GM21737 (cell line): ENCODE data around the gene LHFPL3.
"Not testable (repeated sequence)": the region's sequence is repeated elsewhere in the genome, so short reads cannot be mapped to it uniquely, and the experiment has no call there.

Source experiments
- ATAC-seq: cut with Tn5 transposase; IDR thresholded peaks from one replicate; pipeline ENCODE4 v1.9.1; 2021; ENCODE audit warnings: mild to moderate bottlenecking, moderate library complexity; ENCODE audit not compliant: unreplicated experiment

Gene LHFPL3

DNA sequence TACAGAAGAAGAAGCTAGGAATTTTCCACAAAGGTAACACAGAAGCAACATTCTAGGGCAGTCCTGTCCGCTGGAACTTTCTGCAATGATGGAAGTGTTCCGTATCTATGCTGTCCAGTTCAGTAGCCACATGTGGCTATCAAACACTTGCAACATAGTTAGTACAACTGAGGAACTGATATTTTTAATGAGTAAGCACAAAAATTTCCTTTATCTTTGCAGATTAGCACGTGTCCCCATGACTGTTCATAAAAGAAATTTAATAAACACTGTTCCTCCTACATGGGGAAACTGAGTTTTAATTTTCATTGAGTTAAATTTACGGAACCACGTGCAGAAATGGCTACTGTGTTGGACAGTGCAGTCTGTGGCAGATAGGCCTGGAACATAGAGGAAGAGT, 349.2 kb downstream of the LHFPL3 start:
- ATAC-seq, result no peak

DNA sequence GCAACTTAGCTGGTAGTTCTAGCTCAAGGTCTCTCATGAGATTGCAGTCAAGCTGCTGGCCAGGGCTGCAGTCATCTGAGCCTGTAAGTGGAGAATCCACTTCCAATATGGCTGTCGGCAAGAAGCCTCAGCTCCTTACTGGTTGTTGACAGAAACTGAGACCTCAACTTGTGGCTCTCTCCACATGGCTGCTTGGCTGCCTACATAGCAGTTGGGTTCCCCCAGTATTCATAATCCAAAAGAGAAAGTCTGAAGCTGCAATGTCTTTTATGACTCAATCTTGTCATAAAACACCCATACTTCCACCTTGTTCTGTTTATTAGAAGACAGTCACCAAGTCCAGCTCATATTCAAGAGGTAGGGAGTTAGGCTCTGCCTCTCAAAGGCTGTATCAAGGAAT, 350.7 kb downstream of the LHFPL3 start:
- ATAC-seq, result no peak

DNA sequence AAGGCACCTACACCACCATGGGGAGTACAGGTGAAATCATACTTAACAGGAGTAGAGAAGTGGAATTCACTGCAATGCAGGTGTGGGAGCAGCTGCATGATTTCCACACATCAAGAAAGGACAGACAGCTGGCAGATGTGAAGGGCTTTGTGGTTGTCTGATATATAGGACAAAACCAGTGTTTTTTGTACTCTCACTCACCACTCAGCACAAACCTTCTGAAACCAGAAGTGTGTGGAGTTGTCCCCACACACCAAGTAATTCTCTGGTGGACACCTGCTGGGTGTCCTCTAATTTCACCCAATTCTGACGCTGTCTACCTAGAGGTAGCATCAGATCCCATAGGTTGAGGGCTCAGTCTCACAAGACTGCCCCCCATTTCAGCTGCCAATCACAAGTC, 357.9 kb downstream of the LHFPL3 start:
- ATAC-seq, result no peak

DNA sequence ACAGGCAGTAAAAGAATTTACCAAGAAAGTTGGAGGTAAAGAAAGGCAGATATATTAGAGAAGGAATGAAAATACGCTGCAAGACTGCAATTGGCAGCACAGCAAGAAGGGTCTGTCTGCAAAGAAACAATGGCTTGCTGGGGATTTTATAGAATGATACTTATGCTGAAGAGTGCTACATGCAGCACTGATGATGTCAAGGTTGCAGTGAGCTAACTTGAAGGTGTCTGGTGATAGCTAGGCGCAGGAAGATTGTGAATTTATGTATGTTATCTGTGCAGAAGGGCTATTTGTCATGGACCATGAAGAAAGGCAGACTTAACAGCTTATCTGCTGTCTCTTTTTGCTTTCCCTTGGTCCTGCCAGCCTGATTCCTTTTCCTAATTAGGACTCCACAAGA, 366.3 kb downstream of the LHFPL3 start:
- ATAC-seq, result no peak

DNA sequence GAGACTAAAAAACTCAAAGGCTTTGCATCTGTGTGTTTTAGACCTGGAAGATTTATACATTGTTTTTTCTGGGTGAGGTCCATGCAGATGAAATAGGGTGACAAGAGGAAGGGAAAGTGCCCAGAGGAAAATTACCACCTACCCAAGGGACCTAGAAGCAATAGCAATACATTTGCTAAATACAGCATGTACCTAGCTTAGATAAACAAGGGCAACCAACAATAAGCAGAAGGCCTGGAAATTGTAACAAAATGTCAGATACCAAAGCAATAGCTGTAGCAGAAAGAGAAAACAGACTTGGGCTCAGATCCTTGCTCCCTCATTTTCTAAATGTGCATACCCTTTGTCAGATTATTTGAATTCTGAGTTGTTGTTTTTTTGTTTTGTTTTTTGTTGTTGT, 367.2 kb downstream of the LHFPL3 start:
- ATAC-seq, result no peak

DNA sequence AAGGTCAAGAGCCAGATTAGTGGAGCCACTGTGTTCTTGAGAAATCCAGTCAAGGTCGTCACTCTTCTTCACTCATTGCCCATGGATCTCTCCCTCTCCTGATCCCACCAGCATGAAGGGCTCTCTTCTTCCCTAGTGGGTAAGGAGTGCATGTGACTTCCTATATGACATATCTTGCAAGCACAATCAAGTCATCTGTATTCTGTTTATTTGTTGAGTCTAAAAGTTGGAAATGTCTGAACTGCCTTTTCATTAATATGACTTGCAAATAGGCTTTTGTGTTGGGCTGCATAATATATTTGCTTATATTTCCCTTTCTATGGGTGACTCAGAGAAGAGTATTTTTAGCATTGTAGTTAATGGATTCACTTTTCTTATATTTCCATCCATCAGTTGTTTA, 371.9 kb downstream of the LHFPL3 start:
- no peak for ATAC-seq

DNA sequence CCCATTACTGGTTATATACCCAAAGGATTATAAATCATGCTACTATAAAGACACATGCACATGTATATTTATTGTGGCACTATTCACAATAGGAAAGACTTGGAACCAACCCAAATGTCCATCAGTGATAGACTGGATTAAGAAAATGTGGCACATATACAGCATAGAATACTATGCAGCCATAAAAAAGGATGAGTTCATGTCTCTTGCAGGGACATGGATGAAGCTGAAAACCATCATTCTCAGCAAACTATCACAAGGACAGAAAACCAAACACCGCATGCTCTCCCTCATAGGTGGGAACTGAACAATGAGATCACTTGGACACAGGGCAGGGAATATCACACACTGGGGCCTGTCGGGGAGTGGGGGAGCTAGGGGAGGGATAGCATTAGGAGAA, 392.6 kb downstream of the LHFPL3 start:
- ATAC-seq, result not testable (repeated sequence)

DNA sequence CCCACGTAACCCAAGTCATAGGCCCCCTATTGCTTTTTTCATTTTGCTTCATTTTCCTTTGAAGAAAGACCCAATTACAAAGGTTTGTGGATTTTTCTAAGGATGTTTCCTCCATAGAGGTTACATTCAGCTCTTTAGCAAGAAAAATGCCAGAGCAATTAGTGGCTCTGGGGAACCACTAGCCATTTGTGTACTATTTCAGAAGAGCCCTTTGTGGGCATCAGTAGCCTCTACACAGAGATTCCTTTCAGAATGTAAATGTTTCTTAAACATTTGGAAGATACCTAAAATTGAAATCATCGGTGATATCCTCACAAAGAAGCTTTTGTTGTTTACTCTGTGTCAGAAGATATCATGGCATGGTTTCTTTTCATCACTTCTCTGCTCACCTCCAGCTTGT, 394.6 kb downstream of the LHFPL3 start:
- ATAC-seq, result no peak

DNA sequence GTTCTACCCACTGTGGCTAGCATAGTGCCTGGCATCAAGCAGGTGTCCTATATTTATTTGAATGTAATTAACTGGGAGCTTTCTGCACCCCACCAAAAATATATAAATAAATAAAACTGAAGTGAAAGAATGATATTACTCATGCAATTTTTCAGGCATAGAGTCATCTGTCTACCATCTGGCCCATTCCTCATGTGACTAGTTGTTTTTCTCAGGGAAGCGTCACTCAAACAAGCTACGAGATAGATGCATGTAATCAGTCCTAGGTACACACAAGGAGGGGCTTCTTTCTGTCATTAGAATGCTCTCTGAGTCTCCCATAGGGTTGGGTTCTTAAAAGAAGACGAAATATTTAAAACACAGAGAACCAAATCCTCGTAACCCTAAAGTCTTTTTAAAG, 430.1 kb downstream of the LHFPL3 start:
- ATAC-seq, result no peak

DNA sequence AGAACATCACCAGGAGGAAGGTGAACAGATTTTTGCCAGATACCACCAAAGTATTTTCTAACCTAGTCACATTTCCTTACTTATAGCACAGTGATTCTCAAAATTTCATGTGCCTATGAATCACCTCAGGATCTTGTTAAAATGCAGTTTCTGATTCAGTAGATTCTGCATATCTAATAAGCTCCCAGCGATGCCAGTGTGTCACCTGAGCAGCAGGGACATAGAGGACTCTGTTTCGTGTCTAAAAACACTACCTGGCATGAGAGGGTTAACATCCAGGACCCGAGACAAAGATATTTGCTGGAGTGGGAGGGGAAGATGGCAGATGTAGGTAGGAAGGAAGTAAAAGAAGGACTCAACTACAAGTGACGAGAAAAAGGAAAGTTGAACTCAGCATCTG, 433.5 kb downstream of the LHFPL3 start:
- ATAC-seq, result no peak

DNA sequence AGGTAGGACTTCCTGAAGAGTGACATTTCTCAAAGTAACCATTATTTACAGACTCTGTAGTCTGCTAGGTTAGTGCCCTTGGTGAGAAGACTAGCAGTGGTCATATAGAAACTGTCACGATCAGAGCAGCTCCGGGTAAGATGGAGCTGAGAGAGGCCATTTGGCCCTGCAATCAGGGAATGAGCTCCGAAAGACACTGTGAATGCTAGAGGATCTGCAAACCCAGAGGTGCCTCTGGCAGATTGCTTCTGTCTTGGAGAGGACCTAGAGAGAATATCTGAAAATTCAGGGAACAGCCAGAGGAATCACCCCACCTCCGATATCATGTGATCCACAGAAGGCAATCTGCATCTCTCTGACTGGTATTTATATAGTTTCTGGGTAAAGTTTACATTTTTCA, 438.7 kb downstream of the LHFPL3 start:
- no peak for ATAC-seq

DNA sequence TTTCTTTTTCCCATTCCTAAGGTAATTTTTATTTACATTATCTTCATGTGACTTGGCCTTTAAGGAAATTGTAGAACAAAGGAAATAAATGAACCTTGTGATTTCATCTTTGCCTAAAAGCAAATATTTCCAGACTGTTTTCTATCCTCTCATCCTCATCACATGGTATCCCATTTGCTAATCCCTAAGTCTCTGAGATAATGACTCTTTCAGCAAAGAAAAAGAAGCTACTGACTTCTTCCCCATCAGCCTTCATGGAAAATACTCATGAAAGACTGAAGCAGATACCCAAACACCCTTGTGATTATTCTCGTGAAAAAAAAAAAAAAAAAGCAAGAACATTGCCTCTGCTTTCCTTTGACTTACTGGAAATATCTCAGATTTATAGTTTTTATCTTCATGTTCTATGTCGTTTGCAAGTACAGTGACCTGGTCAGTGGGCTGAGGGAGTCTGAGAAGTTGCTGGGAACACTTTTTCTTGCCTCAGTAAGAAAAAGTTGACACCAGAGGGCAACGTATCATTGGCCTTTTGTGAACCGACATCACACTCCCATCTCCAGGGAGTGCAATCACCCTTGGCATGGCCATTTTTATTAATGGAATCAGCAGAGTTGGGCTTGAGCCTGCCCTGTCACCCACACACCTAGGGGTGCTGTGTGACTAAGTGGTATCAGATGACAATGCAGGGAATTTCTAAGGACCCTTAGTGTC, 439.6 kb downstream of the LHFPL3 start:
- ATAC-seq, result no peak

DNA sequence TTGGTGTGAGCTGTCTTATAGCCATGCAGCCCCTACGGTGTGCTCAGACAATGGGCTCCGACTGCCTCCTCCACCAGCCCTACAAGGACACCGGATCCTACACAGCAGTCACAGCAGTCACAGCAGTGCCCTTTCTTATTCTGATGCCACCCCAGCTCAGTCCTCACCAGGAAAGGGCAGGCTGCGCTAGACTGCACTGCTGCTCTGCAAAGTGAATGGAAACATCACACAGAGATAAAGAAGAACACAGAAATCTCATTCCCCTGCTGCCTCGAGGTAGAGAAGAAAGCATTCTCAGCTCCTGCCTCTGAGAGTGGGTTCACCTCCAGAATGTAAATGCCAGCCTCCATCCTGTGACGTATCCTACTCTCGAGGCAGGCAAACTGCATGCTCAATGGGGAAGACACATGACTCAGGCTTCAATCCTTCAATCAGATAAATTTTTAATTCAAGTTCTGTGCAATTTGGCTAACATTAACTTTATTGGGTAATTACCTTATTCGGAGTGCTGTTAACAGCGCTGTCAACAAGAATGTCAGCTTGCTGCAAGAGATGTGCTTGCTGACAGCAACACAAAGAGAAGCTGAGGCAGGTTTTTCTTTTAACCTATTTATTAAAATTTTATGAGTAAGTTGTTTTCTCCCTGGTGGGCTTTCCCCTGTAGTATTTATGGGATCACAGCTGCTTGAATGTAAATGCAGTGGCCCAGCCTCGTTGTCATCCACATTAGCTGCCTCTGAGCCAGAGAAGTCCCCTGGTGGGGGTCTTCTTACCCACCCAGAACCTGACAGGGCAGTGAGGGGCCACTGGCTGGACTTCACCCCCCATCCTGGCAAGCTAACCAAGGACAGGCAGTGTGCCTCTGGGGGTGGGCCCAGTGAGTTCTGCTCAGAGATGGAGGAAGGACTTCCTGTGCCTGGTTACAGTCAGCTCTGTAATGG, 444.3 kb downstream of the LHFPL3 start:
- no peak for ATAC-seq

DNA sequence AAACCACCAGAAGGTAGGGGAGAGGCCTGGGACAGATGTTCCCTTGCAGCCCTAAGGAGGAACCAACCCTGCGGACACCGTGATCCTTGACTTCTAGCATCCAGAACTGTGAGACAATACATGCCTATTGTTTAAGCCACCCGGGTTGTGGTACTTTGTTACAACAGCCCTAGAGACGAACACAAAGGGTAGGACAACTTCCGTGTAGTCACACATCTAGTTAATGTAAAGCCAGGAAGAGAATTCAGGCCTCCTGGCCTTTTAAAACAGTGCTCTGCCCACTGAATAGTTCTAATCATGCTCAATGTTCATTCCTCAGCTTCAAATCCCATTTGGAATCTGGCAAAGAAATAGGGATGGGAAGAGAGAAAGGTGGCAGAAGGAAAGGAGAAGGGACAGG, 445.4 kb downstream of the LHFPL3 start:
- no peak for ATAC-seq

DNA sequence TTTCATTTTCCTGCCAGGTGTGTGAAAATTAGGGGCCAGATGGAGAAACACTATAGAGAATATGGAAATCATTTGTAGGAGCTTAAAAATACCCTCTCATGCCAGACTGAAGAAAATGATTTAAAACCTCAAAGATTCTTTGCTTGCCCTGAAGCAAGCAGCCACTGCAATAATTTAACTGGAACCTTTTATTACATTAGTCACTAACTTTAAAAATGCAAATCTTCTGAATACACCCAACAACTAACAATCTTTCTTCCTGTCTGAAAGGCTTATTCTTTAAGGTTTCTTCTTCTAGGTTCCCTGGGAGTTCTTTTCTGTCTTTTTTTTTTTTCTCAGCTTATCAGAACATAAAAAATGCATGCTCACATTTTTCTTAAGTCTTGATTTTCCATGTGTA, 447.1 kb downstream of the LHFPL3 start:
- no peak for ATAC-seq

DNA sequence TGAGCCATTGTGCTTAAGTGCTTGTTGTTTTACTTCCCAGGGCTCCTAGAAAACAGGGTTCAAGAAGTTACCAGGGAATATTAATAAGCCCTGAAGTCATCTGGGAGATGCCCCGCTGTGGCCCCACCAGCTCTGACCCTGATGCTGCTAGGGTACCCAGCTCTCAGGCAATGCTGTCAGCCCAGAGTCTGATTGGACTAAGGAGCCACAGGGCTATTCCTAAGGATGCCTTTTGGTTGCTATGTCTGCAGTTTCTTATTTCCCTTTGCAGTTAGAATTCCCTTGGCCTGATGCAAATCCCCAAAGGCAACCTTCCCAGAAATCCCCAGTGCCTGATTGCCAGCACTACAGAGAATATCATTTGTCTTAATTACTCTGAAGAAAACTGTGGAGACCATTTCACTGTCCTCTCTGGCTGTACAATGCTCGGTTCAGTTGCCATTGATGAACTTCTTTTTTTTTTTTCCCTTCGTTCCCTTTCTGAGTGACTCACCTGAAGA, 448.9 kb downstream of the LHFPL3 start:
- ATAC-seq, result no peak

DNA sequence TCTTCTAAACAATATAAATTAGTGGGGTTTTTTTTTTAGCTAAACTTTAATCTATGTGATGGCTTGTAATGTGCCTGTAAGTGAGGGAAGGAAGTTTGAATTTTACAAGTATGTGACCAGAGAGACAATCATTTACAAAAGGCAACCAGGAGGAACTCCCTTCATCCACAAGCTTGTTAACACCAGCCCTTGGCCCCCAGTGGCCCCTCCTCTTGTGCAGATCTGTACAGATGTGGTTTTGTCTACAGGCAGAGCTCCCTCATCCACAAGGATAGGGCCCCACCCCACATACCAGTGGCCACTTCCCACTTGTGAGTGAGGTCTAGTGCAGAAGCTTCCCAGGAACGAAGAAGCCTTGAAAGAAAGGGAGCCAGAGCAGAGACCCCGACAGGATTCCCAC, 451.5 kb downstream of the LHFPL3 start:
- ATAC-seq, result no peak

DNA sequence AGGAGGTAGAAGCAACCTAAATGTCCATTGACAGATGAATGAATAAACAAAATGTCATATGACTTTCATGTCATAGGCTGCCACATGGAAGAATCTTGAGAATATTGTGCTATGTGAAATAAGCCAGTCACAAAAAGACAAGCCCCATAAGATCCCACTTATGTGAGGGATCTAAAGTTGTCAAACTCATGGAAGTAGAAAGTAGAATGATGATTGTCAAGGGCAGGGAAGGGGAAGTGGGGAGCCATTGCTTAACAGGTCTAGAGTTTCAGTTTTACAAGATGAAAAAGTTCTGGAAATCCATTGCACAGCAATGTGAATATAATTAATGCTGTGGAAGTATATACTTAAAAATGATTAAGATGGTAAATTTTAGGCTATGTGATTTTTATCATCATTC, 456.3 kb downstream of the LHFPL3 start:
- no peak for ATAC-seq

DNA sequence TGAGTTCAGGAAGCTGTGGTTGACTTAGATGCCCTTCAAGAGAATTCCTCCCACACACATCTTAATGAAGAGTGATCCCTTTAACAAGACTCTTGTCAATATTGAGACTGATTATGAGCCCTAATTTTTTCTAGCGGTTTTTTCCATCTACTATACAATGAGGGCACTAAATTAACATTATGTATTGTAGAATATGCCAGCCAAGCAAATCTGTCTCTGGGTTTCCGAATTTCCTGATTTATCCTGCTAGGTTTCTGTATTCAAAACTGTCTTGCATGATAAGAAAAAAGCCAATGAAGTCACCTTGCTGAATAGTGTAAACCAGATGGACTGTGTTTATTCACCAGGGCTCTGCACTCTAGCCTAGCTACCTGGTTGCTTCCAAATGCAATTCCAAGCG, 461.4 kb downstream of the LHFPL3 start:
- no peak for ATAC-seq

DNA sequence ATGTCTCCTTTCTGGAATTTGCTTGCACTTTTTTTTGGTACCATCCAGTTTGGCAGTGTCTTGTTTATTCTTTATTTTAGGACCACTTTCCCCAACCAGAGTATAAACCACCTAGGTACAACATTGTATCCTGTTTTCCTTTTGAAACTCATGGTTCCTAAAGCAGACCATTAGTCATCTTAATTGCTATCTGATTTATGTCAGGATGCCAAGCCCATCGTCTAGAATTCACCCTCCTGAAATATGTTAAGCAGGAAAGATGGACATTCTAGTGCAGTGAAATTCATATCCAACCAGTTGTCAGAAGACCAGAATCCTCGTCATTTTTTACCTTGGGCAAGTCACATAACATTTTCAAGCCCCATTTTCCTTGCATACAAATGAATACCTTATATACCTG, 462.0 kb downstream of the LHFPL3 start:
- no peak for ATAC-seq

DNA sequence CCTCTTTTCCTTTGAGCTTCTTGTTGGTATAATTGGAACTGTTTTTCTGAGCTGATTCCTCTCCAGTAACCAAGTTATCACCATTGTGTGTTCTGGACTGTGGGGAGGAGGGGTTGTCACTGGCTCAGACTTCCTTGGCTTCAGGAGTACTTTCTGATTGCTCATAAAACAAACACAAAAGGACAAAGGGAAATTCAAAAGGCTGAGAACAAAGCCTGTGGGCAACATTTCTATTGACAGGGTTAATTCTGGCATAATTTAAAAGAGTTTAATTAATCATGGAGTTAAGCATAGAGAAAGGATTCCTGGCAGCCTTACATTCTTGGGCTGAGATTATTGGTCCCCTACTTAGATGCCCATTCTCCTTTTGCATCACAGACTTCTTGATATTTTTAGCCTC, 462.7 kb downstream of the LHFPL3 start:
- ATAC-seq, result no peak

DNA sequence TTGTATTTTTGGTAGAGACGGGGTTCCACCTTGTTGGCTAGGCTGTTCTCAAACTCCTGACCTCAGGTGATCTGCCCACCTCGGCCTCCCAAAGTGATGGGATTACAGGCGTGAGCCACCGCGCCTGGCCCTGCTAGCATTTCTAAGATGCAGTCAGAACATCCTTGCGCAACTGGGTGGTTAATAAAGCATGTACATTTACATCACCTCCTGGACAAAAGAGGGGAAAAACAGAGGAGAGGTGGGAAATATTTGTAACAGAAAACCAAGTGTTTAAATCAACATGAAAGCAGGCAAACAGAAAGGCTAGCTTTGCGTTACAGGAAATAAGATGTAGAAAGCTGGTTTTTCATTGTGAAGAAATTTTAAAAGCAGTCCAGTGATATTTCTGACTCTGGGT, 464.7 kb downstream of the LHFPL3 start:
- no peak for ATAC-seq
